DOHH2 (cell line): Measurements from ENCODE around the gene WDR73.

Source experiments
- H3F3A ChIP-seq: fragments of 200-600 bp; sonication (generic), shearing (Covaris generic); 2 replicates; pipeline ENCODE4 v1.6.0; 2016; ENCODE audit warnings: antibody characterized with exemption, mild to moderate bottlenecking; ENCODE audit not compliant: control insufficient read depth, insufficient read depth
- H3K27ac ChIP-seq: fragments of 200-600 bp; sonication (generic); 2 replicates; pipeline ENCODE4 v1.5.1; 2014; ENCODE audit warnings: low read depth, mild to moderate bottlenecking, low read length, moderate library complexity
- H3K27me3 ChIP-seq: fragments of 200-600 bp; sonication (generic); 2 replicates; pipeline ENCODE4 v1.6.1; 2014; ENCODE audit warnings: mild to moderate bottlenecking, low read length, mixed read lengths; ENCODE audit not compliant: control insufficient read depth
- H3K36me3 ChIP-seq: fragments of 200-600 bp; sonication (generic); 2 replicates; pipeline ENCODE4 v1.6.1; 2014; ENCODE audit warnings: mild to moderate bottlenecking, low read length, moderate library complexity, mixed read lengths; ENCODE audit not compliant: control insufficient read depth
- H3K4me1 ChIP-seq: fragments of 200-600 bp; sonication (generic); 2 replicates; pipeline ENCODE4 v1.6.1; 2014; ENCODE audit warnings: mild to moderate bottlenecking, low read length, mixed read lengths; ENCODE audit not compliant: control insufficient read depth
- H3K4me2 ChIP-seq: fragments of 200-600 bp; sonication (generic); 2 replicates; pipeline ENCODE4 v1.6.0; 2014; ENCODE audit warnings: mild to moderate bottlenecking, low read length, moderate library complexity
- H3K4me3 ChIP-seq: fragments of 200-600 bp; sonication (generic); 2 replicates; pipeline ENCODE4 v1.5.1; 2014; ENCODE audit warnings: mild to moderate bottlenecking, low read length, mixed read lengths
- H3K79me2 ChIP-seq: fragments of 200-600 bp; sonication (generic); 2 replicates; pipeline ENCODE4 v1.6.1; 2014; ENCODE audit warnings: mild to moderate bottlenecking, low read length, mixed read lengths; ENCODE audit not compliant: control insufficient read depth
- H3K9me2 ChIP-seq: fragments of 200-600 bp; sonication (generic); replicated peaks from 2 replicates; pipeline ENCODE4 v1.6.1; 2014; ENCODE audit warnings: mild to moderate bottlenecking, low read length, mixed read lengths; ENCODE audit not compliant: control insufficient read depth
- H3K9me3 ChIP-seq: fragments of 200-600 bp; sonication (generic); 2 replicates; pipeline ENCODE4 v1.6.1; 2014; ENCODE audit warnings: antibody characterized with exemption, low read length, mixed read lengths; ENCODE audit not compliant: control insufficient read depth, insufficient read depth
- H4K20me1 ChIP-seq: fragments of 200-600 bp; sonication (generic); 2 replicates; pipeline ENCODE4 v1.6.0; 2014; ENCODE audit warnings: low read depth, mild to moderate bottlenecking, antibody characterized with exemption, low read length, moderate library complexity; ENCODE audit not compliant: control insufficient read depth, insufficient read depth
- EZH2phosphoT487 ChIP-seq: fragments of 200-600 bp; sonication (generic); IDR thresholded peaks from 2 replicates; pipeline ENCODE4 v1.6.1; 2017; ENCODE audit warnings: borderline replicate concordance, mild to moderate bottlenecking, antibody characterized with exemption, low read length, moderate library complexity, mixed read lengths
- TF ChIP-seq, protein P1 (sequence below): fragments of 200-600 bp; sonication (generic); IDR thresholded peaks from one replicate; pipeline ENCODE4 v1.5.1; 2014; ENCODE audit warnings: antibody characterized with exemption, mild to moderate bottlenecking, low read depth, low read length; ENCODE audit not compliant: poor library complexity, severe bottlenecking

WDR73 gene

DNA sequence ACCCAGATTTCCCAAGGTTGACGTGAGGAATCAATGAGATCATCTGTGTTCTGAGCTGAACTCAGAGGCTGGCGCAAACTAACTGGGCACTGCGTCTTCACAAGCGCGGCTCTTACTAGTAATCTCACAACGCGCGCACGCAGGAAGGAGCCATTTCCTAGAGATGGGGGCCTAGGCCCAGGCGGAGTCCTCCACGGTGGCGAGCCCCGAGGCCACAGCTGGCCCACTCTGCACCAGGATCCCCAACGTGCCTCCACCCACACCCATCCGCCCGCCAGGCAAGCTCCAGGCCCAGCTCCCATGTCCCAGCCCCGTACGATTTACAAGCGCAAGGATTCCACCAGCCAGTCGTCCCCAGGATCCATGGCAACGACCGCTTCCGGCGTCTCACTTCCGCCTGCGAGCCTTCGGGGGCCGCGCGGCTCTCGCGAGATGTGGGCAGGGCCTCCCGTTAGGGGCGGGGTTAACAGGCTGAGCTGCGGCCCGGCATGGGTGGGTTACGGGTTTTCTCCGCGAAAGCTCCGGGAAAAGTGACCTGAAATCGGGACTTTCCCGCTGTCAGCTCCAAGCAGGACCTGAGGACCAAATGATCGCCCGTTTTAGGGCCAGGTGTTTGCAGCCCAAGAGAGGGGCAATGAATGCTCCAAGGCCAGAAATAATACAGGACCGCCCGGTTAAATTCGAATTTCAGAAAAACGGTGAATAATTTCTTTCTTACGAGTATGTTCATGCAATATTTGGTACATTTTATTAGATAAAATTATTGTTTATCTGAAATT is at the start of gene WDR73:
TSS of gene WDR73 (minus strand) at position 374 of the 779 bp plus-strand sequence. CDS start at position 365, 9 bp downstream.
- H3K36me3 ChIP-seq: peaks cover 43% of the 10 kb centered on the region
- peaks cover 5% of the 10 kb centered on the region for H3K27me3 ChIP-seq
- H3K4me3 ChIP-seq: peak within 1 kb of the TSS; percentile 99
- peaks cover 39% of the 10 kb centered on the region for H3K4me1 ChIP-seq
- no peak for TF ChIP-seq EZH2phosphoT487
- TF ChIP-seq, protein P1, sequence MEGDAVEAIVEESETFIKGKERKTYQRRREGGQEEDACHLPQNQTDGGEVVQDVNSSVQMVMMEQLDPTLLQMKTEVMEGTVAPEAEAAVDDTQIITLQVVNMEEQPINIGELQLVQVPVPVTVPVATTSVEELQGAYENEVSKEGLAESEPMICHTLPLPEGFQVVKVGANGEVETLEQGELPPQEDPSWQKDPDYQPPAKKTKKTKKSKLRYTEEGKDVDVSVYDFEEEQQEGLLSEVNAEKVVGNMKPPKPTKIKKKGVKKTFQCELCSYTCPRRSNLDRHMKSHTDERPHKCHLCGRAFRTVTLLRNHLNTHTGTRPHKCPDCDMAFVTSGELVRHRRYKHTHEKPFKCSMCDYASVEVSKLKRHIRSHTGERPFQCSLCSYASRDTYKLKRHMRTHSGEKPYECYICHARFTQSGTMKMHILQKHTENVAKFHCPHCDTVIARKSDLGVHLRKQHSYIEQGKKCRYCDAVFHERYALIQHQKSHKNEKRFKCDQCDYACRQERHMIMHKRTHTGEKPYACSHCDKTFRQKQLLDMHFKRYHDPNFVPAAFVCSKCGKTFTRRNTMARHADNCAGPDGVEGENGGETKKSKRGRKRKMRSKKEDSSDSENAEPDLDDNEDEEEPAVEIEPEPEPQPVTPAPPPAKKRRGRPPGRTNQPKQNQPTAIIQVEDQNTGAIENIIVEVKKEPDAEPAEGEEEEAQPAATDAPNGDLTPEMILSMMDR: no peak
- peak within 1 kb of the TSS; percentile 98 for H3K4me2 ChIP-seq
- H3F3A ChIP-seq: peaks cover 8% of the 10 kb centered on the region; the same call in 1 of the 2 replicates
- H3K9me2 ChIP-seq: no peaks in the 10 kb centered on the region
- H3K79me2 ChIP-seq: peaks cover 29% of the 10 kb centered on the region
- H4K20me1 ChIP-seq: peaks cover 3% of the 10 kb centered on the region; the same call in 1 of the 2 replicates
- H3K27ac ChIP-seq: peak within 1 kb of the TSS; percentile 49
- no peaks in the 10 kb centered on the region for H3K9me3 ChIP-seq

DNA sequence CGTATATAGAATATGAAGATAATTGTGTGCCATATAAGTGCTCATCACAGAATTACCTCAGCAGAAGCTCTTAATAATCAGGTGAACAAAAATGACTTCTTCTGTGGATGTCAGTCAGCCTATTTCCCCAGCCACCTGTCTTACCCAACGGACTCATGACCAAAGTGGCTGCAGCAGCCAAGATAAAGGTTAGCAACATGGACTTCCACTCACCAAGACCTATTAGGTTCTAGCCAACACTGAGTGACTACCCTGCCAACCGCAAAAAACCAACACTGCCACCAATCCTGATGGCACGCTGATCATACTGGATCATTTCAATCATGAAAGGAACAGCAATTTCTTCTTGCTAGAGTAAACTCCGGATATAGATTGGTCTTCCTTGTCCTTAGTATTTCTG is 49.7 kb upstream of the WDR73 start:
- peaks cover 89% of the 10 kb centered on the region for H3K79me2 ChIP-seq

DNA sequence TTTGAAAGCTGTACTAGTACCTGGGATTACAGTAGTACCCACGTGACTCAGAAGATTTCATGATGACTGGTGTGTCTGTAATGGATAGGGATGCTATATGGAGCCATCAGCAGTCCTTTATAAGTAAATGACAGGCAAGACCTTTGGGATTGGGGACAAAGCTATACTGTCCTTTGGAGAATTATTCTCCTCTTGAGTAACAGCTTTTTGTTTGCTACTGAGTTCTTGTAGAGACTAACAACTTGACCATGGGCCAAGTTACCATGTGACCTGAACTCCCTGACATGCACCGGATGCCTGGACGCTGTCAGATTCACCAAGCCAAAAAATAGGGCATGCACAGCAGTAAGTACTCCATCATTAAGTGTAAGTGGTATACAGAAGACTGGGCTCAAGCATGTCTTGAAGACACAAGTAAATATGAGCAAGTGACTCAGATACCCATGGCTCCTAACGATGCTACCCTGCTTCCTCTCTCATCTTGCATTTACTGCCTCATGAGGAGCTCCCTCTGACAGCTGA is 48.9 kb upstream of the WDR73 start:
- H3K4me1 ChIP-seq: no peaks in the 10 kb centered on the region; the same call in 1 of the 2 replicates
- H3K9me2 ChIP-seq: no peaks in the 10 kb centered on the region
- H3K4me3 ChIP-seq: no peak overlapping the region
- no peaks in the 10 kb centered on the region for H3K9me3 ChIP-seq
- H3K27me3 ChIP-seq: no peaks in the 10 kb centered on the region
- TF ChIP-seq, protein P1: no peak
- no peak for TF ChIP-seq EZH2phosphoT487
- H3K4me2 ChIP-seq: no peak overlapping the region
- peaks cover 2% of the 10 kb centered on the region; the same call in 1 of the 2 replicates for H3K36me3 ChIP-seq
- H4K20me1 ChIP-seq: peaks cover 4% of the 10 kb centered on the region; the same call in 1 of the 2 replicates
- peaks cover 90% of the 10 kb centered on the region for H3K79me2 ChIP-seq
- no peak overlapping the region for H3K27ac ChIP-seq
- H3F3A ChIP-seq: no peaks in the 10 kb centered on the region

More for the DNA sequence above, 49.7 kb upstream of the WDR73 start:
- Histone ChIP-seq H3K9me3 (no peaks in the 10 kb centered on the region), H3F3A (no peaks in the 10 kb centered on the region), H3K4me2 (no peak overlapping the region), H3K4me3 (no peak overlapping the region), H4K20me1 (peaks cover under 1% of the 10 kb centered on the region; the same call in 1 of the 2 replicates), H3K27me3 (no peaks in the 10 kb centered on the region), H3K27ac (no peak overlapping the region), H3K36me3 (peaks cover 8% of the 10 kb centered on the region), H3K4me1 (no peaks in the 10 kb centered on the region; the same call in 1 of the 2 replicates), H3K9me2 (no peaks in the 10 kb centered on the region)
- no peak for TF ChIP-seq EZH2phosphoT487
- TF ChIP-seq, protein P1: no peak
